ENCODE data around the gene PTPRO.

The PTPRO gene

GRCh38 chr12:15350643-15351042, 28.3 kb downstream of the PTPRO start:
- DNase-seq (ENCODE audit: low spot score) = peak; percentile 59

GRCh38 chr12:15355766-15356165, 33.5 kb downstream of the PTPRO start:
- no peak for DNase-seq (ENCODE audit: low spot score)

- DNase-seq (ENCODE audit: low spot score) = peak; percentile 54
Measured at GRCh38 chr12:15356951-15357364, 34.6 kb downstream of the PTPRO start.

- no peak for DNase-seq (ENCODE audit: low spot score)
Measured at GRCh38 chr12:15364221-15365160, 42.2 kb downstream of the PTPRO start.

- DNase-seq (ENCODE audit: low spot score) = no peak
Measured at GRCh38 chr12:15368812-15369211, 46.5 kb downstream of the PTPRO start.

- DNase-seq (ENCODE audit: low spot score) = no peak
Measured at GRCh38 chr12:15372352-15372751, 50.0 kb downstream of the PTPRO start.

- no peak for DNase-seq (ENCODE audit: low spot score)
Measured at GRCh38 chr12:15387772-15388171, 65.5 kb downstream of the PTPRO start.

GRCh38 chr12:15389561-15389960, 67.3 kb downstream of the PTPRO start:
- no peak for DNase-seq (ENCODE audit: low spot score)

GRCh38 chr12:15393037-15393436, 70.7 kb downstream of the PTPRO start:
- no peak for DNase-seq (ENCODE audit: low spot score)

- no peak for DNase-seq (ENCODE audit: low spot score)
Measured at GRCh38 chr12:15393995-15394394, 71.7 kb downstream of the PTPRO start.

GRCh38 chr12:15404485-15404884, 82.2 kb downstream of the PTPRO start:
- DNase-seq (ENCODE audit: low spot score) = peak; percentile 38

- DNase-seq (ENCODE audit: low spot score) = no peak
Measured at GRCh38 chr12:15405606-15406005, 83.3 kb downstream of the PTPRO start.

GRCh38 chr12:15407025-15407424, 84.7 kb downstream of the PTPRO start:
- DNase-seq (ENCODE audit: low spot score) = no peak

- no peak for DNase-seq (ENCODE audit: low spot score)
Measured at GRCh38 chr12:15411842-15412241, 89.5 kb downstream of the PTPRO start.

- no peak for DNase-seq (ENCODE audit: low spot score)
Measured at GRCh38 chr12:15417691-15418090, 95.4 kb downstream of the PTPRO start.

GRCh38 chr12:15423629-15424028, 101.3 kb downstream of the PTPRO start:
- no peak for DNase-seq (ENCODE audit: low spot score)

GRCh38 chr12:15427913-15428312, 105.6 kb downstream of the PTPRO start:
- DNase-seq (ENCODE audit: low spot score) = no peak

- DNase-seq (ENCODE audit: low spot score) = no peak
Measured at GRCh38 chr12:15428632-15429031, 106.3 kb downstream of the PTPRO start.

- DNase-seq (ENCODE audit: low spot score) = no peak
Measured at GRCh38 chr12:15429262-15429661, 107.0 kb downstream of the PTPRO start.

GRCh38 chr12:15435597-15435996, 113.3 kb downstream of the PTPRO start:
- no peak for DNase-seq (ENCODE audit: low spot score)

- DNase-seq (ENCODE audit: low spot score) = no peak
Measured at GRCh38 chr12:15439459-15439858, 117.2 kb downstream of the PTPRO start.

GRCh38 chr12:15443050-15443449, 120.7 kb downstream of the PTPRO start:
- DNase-seq (ENCODE audit: low spot score) = no peak

- DNase-seq (ENCODE audit: low spot score) = no peak
Measured at GRCh38 chr12:15443611-15444010, 121.3 kb downstream of the PTPRO start.

- DNase-seq (ENCODE audit: low spot score) = no peak
Measured at GRCh38 chr12:15444523-15444922, 122.2 kb downstream of the PTPRO start.

Data from Ammon's horn (tissue), 1 donor.